HEK293 (cell line): ENCODE measurements around the gene RASSF8.

Source experiments
- CTCF ChIP-seq: fragments of 450-650 bp; formaldehyde crosslinking; IDR thresholded peaks from 2 replicates; pipeline ENCODE4 v1.5.1; 2016; ENCODE audit warnings: missing biosample characterization, missing genetic modification characterization
- GFI1B ChIP-seq: fragments of 450-650 bp; formaldehyde crosslinking; IDR thresholded peaks from 2 replicates; pipeline ENCODE4 v1.5.1; 2016; ENCODE audit warnings: missing biosample characterization, missing genetic modification characterization
- YY1 ChIP-seq: fragments of 450-650 bp; formaldehyde crosslinking; IDR thresholded peaks from 2 replicates; pipeline ENCODE4 v1.5.1; 2018; ENCODE audit warnings: missing biosample characterization, missing genetic modification characterization
- ZFP3 ChIP-seq: fragments of 450-650 bp; formaldehyde crosslinking; IDR thresholded peaks from 2 replicates; pipeline ENCODE4 v1.5.1; 2016; ENCODE audit warnings: low read depth, missing biosample characterization, missing genetic modification characterization
- ZNF23 ChIP-seq: fragments of 450-650 bp; formaldehyde crosslinking; IDR thresholded peaks from 2 replicates; pipeline ENCODE4 v1.5.1; 2016; ENCODE audit warnings: missing biosample characterization, missing genetic modification characterization, borderline replicate concordance
- ZNF549 ChIP-seq: fragments of 450-650 bp; IDR thresholded peaks from 2 replicates; pipeline ENCODE4 v1.5.1; 2018; ENCODE audit warnings: missing biosample characterization, missing genetic modification characterization, mild to moderate bottlenecking, inconsistent platforms, moderate library complexity
- ZNF791 ChIP-seq: fragments of 450-650 bp; formaldehyde crosslinking; IDR thresholded peaks from 2 replicates; pipeline ENCODE4 v1.5.1; 2016; ENCODE audit warnings: missing biosample characterization, missing genetic modification characterization
- TF ChIP-seq, protein P1 (sequence below): fragments of 450-650 bp; formaldehyde crosslinking; IDR thresholded peaks from 2 replicates; pipeline ENCODE4 v1.5.1; 2016; ENCODE audit warnings: missing biosample characterization, missing genetic modification characterization

DNA sequence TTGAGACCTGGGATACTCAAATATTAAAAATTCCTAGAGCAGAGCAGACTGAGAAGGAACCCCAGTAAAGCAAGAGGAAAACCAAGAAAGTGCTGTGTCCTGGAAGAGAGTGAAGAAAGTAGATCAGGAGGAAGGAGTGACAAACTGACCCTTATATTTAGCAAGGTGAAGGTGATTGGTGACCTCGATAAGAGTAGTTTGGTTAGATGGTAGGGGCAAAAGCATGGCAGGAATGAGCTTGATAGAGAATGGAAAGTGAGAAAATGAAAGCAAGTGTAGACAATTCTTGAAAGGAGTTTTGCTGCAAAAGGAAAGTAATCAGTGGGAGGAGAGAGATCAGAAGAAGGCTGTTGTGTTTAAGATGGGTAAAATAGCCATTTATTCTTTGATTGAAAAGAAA lies 51.1 kb downstream of the RASSF8 start:
- TF ChIP-seq, protein P1, sequence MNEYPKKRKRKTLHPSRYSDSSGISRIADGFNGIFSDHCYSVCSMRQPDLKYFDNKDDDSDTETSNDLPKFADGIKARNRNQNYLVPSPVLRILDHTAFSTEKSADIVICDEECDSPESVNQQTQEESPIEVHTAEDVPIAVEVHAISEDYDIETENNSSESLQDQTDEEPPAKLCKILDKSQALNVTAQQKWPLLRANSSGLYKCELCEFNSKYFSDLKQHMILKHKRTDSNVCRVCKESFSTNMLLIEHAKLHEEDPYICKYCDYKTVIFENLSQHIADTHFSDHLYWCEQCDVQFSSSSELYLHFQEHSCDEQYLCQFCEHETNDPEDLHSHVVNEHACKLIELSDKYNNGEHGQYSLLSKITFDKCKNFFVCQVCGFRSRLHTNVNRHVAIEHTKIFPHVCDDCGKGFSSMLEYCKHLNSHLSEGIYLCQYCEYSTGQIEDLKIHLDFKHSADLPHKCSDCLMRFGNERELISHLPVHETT = no peak
- TF ChIP-seq GFI1B (tag by site-specific recombination) (no peak), YY1 (no peak), CTCF (tag by site-specific recombination) (no peak), ZNF791 (no peak), ZFP3 (tag by site-specific recombination) (no peak), ZNF23 (tag by site-specific recombination) (no peak), ZNF549 (no peak)
